SU-DHL-6 (cell line): Measurements from ENCODE around the gene MYO10.

Experiments used
- H2AFZ ChIP-seq: fragments of 200-600 bp; sonication (generic); 2 replicates; pipeline ENCODE4 v1.6.1; 2014; ENCODE audit warnings: low read depth, mild to moderate bottlenecking, moderate library complexity, mixed read lengths, antibody characterized with exemption, low read length; ENCODE audit not compliant: severe bottlenecking
- H3F3A ChIP-seq: fragments of 200-600 bp; shearing (Covaris generic); 2 replicates; pipeline ENCODE4 v1.6.0; 2016; ENCODE audit warnings: antibody characterized with exemption, mild to moderate bottlenecking; ENCODE audit not compliant: insufficient read depth
- H3K27ac ChIP-seq: fragments of 200-600 bp; sonication (generic); 2 replicates; pipeline ENCODE4 v1.5.1; 2016; ENCODE audit warnings: low read depth, mild to moderate bottlenecking, low read length, moderate library complexity, mixed read lengths
- H3K27me3 ChIP-seq: fragments of 200-600 bp; sonication (generic), shearing (Covaris generic); 2 replicates; pipeline ENCODE4 v1.6.0; 2014; ENCODE audit warnings: mild to moderate bottlenecking, low read length
- H3K36me3 ChIP-seq: fragments of 200-600 bp; sonication (generic); 2 replicates; pipeline ENCODE4 v1.6.1; 2014; ENCODE audit warnings: mild to moderate bottlenecking, low read length, mixed read lengths
- H3K4me2 ChIP-seq: fragments of 300-600, 200-600 bp; shearing (Covaris generic), sonication (generic); 2 replicates; pipeline ENCODE4 v1.6.0; 2014; ENCODE audit warnings: low read length, low read depth, mild to moderate bottlenecking; ENCODE audit not compliant: poor library complexity, severe bottlenecking
- H3K4me3 ChIP-seq: fragments of 200-600 bp; sonication (generic); 2 replicates; pipeline ENCODE4 v1.5.1; 2014; ENCODE audit warnings: antibody characterized with exemption, low read length, mild to moderate bottlenecking, mixed read lengths; ENCODE audit not compliant: insufficient read depth, poor library complexity, severe bottlenecking
- H3K79me2 ChIP-seq: fragments of 200-600 bp; sonication (generic); 2 replicates; pipeline ENCODE4 v1.6.1; 2014; ENCODE audit warnings: mild to moderate bottlenecking, low read length, moderate library complexity; ENCODE audit not compliant: insufficient read depth
- H3K9ac ChIP-seq: fragments of 200-600 bp; sonication (generic); 2 replicates; pipeline ENCODE4 v1.7.0; 2014; ENCODE audit warnings: mild to moderate bottlenecking, low read length
- H3K9me2 ChIP-seq: fragments of 200-600 bp; sonication (generic); replicated peaks from 2 replicates; pipeline ENCODE4 v1.6.1; 2014; ENCODE audit warnings: low read length; ENCODE audit not compliant: insufficient read depth
- H3K9me3 ChIP-seq: fragments of 200-600 bp; sonication (generic); 2 replicates; pipeline ENCODE4 v1.6.1; 2014; ENCODE audit warnings: low read length, mixed read lengths; ENCODE audit not compliant: insufficient read depth
- H4K20me1 ChIP-seq: fragments of 200-600 bp; sonication (generic); 2 replicates; pipeline ENCODE4 v1.6.1; 2014; ENCODE audit warnings: low read depth, mild to moderate bottlenecking, antibody characterized with exemption, low read length, moderate library complexity, mixed read lengths
- EZH2phosphoT487 ChIP-seq: fragments of 200-600 bp; sonication (generic), shearing (Covaris generic); conservative IDR thresholded peaks from 2 replicates; pipeline ENCODE4 v1.6.1; 2018; ENCODE audit warnings: mild to moderate bottlenecking, antibody characterized with exemption, low read length, moderate library complexity, mixed read lengths
- TF ChIP-seq, protein P1 (sequence below): fragments of 200-600 bp; sonication (generic); IDR thresholded peaks from one replicate; pipeline ENCODE4 v1.5.1; 2017; ENCODE audit warnings: antibody characterized with exemption, mild to moderate bottlenecking, low read length, moderate library complexity; ENCODE audit not compliant: insufficient read depth, poor library complexity, severe bottlenecking

MYO10 gene

DNA sequence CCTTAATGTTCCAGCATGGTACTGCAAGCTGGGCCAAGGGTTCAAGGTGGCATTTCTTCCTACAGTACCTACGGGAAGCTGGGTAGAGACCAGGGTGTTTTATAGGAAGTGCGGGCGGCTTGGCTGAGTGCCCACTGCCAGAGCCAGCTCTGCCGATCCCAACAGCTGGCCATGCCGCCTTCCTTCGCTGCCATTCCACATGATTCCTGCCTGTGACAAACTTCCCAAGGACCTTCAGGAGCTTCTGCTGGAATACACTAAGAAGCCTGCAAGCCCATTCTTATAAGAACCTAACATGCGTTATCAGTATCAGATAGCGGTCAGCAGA is 22.0 kb downstream of the MYO10 start:
- H3K9me2 ChIP-seq, result no peaks in the 10 kb centered on the region
- TF ChIP-seq, protein P1, sequence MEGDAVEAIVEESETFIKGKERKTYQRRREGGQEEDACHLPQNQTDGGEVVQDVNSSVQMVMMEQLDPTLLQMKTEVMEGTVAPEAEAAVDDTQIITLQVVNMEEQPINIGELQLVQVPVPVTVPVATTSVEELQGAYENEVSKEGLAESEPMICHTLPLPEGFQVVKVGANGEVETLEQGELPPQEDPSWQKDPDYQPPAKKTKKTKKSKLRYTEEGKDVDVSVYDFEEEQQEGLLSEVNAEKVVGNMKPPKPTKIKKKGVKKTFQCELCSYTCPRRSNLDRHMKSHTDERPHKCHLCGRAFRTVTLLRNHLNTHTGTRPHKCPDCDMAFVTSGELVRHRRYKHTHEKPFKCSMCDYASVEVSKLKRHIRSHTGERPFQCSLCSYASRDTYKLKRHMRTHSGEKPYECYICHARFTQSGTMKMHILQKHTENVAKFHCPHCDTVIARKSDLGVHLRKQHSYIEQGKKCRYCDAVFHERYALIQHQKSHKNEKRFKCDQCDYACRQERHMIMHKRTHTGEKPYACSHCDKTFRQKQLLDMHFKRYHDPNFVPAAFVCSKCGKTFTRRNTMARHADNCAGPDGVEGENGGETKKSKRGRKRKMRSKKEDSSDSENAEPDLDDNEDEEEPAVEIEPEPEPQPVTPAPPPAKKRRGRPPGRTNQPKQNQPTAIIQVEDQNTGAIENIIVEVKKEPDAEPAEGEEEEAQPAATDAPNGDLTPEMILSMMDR, result no peak
- no peak for TF ChIP-seq EZH2phosphoT487
- no peak overlapping the region for H2AFZ ChIP-seq
- no peaks in the 10 kb centered on the region for H3K79me2 ChIP-seq
- H3F3A ChIP-seq, result no peaks in the 10 kb centered on the region
- H4K20me1 ChIP-seq, result no peaks in the 10 kb centered on the region
- H3K27ac ChIP-seq, result no peak overlapping the region
- H3K4me3 ChIP-seq, result no peak overlapping the region
- H3K27me3 ChIP-seq, result no peaks in the 10 kb centered on the region
- H3K9me3 ChIP-seq, result no peaks in the 10 kb centered on the region
- H3K4me2 ChIP-seq, result no peak overlapping the region
- no peak overlapping the region for H3K9ac ChIP-seq
- no peaks in the 10 kb centered on the region for H3K36me3 ChIP-seq

DNA sequence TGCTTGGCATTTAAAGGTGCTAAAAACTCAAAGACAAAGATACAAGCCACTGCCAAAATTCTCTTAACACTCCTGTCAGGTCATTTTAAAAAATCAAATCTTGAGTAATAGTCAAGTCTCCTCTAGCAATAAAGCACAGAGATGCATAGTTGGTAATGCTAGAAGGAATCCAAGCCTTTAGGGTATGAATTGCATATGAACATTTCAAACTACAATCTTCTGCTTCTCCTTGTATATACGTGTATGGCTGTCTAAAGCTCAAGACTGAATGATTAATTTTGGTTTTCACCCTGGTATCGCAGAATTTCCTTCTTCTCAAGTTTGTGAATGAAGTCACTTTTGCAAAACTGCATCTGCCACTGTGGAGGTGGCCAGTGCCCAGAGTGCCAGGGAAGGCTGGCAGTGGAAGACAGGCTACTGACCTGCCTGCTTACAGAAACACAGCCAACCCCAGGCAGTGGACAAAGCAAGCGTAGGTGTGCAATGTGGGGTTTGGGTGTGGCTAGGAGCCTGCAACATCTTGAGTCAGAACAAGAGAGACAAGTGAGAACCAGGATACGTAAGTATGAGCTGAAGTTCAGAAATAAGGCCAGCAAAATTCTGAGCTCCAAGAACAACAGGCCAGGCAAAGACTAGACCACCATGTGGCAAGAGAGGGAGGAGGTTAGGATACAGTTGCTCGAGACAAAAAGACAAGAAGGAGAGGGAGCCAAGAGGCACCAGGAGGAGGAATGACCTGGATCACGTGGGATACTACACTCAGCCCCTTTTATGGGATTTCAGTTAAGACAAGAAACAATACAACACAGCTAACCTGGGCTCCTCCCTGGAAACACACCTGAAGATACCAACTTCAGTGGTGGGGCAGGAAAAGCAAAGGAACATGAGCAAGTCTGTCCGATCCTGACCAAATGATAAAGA is 22.6 kb downstream of the MYO10 start:
- H3K4me3 ChIP-seq, result no peak overlapping the region
- H3K27me3 ChIP-seq, result no peaks in the 10 kb centered on the region
- H4K20me1 ChIP-seq, result no peaks in the 10 kb centered on the region
- H2AFZ ChIP-seq, result no peak overlapping the region
- no peaks in the 10 kb centered on the region for H3K9me3 ChIP-seq
- no peak for TF ChIP-seq EZH2phosphoT487
- TF ChIP-seq, protein P1, result no peak
- H3F3A ChIP-seq, result no peaks in the 10 kb centered on the region
- no peak overlapping the region for H3K4me2 ChIP-seq
- no peaks in the 10 kb centered on the region for H3K79me2 ChIP-seq
- H3K9me2 ChIP-seq, result no peaks in the 10 kb centered on the region
- H3K27ac ChIP-seq, result no peak overlapping the region
- H3K36me3 ChIP-seq, result no peaks in the 10 kb centered on the region
- H3K9ac ChIP-seq, result no peak overlapping the region

- TF ChIP-seq, protein P1, result no peak
- TF ChIP-seq EZH2phosphoT487, result no peak
- Histone ChIP-seq H3K9me2 (no peaks in the 10 kb centered on the region), H2AFZ (no peak overlapping the region), H3K36me3 (no peaks in the 10 kb centered on the region), H3K4me3 (no peak overlapping the region), H3K27ac (no peak overlapping the region), H3K27me3 (no peaks in the 10 kb centered on the region), H3K9me3 (no peaks in the 10 kb centered on the region), H3F3A (no peaks in the 10 kb centered on the region), H3K79me2 (no peaks in the 10 kb centered on the region), H3K9ac (no peak overlapping the region), H4K20me1 (no peaks in the 10 kb centered on the region), H3K4me2 (no peak overlapping the region)
Observed at GRCh38 chr5:16912080-16912479, 24.0 kb downstream of the MYO10 start.
